Breast epithelium (tissue), 3 donors: ENCODE measurements around the gene PLEKHA6.

Experiments
- POLR2A ChIP-seq: fragments of 450-650 bp; IDR thresholded peaks from one replicate; pipeline ENCODE4 v1.6.1; 2016; ENCODE audit warnings: antibody characterized with exemption, mild to moderate bottlenecking, moderate library complexity
- POLR2AphosphoS5 ChIP-seq, 3 donors: sonication (generic); formaldehyde crosslinking; IDR thresholded peaks; one replicate each; pipeline ENCODE4 v1.6.1; 2017; ENCODE audit warnings: antibody characterized with exemption in 3 of 3
- TF ChIP-seq, protein P1 (sequence below), 3 donors: fragments of 450-650 bp; IDR thresholded peaks; one replicate each; pipeline ENCODE4 v1.5.1; 2016 to 2017; ENCODE audit warnings: antibody characterized with exemption in 3 of 3, mild to moderate bottlenecking in 3 of 3, moderate library complexity in 3 of 3

DNA sequence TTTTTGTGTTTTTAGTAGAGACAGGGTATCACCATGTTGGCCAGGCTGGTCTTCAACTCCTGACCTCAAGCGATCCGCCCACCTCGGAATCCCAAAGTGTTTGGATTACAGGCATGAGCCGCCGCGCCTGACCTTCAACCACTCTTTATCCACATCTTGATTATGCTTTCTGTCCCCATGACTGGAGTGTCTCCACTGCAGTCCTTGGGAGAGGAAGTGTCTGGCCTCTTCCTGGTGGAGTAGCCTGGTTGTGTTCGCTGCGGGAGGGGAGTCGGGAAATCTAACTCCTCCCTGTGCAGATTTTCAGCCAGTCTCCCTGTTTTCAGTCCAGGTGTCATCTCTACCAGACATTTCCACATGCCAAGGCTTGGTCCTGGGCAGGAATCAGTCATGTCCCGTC, 173.1 kb downstream of the PLEKHA6 start:
- TF ChIP-seq, protein P1, sequence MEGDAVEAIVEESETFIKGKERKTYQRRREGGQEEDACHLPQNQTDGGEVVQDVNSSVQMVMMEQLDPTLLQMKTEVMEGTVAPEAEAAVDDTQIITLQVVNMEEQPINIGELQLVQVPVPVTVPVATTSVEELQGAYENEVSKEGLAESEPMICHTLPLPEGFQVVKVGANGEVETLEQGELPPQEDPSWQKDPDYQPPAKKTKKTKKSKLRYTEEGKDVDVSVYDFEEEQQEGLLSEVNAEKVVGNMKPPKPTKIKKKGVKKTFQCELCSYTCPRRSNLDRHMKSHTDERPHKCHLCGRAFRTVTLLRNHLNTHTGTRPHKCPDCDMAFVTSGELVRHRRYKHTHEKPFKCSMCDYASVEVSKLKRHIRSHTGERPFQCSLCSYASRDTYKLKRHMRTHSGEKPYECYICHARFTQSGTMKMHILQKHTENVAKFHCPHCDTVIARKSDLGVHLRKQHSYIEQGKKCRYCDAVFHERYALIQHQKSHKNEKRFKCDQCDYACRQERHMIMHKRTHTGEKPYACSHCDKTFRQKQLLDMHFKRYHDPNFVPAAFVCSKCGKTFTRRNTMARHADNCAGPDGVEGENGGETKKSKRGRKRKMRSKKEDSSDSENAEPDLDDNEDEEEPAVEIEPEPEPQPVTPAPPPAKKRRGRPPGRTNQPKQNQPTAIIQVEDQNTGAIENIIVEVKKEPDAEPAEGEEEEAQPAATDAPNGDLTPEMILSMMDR (IDR thresholded peaks at IDR 0.05) = no peak
- no peak for TF ChIP-seq POLR2A
- TF ChIP-seq POLR2AphosphoS5 (IDR thresholded peaks at IDR 0.05) = no peak
